ENCODE data around the gene DLG2. TPM values are rescaled to one million over a fixed set of nuclear protein-coding genes. Genes with fewer than 3 reads are reported as not detected.

The DLG2 gene
- total and polyA plus RNA-seq, 2 of the 4 experiments (the other 2 are of a cell fraction), result 0.31 to 0.36 TPM

DNA sequence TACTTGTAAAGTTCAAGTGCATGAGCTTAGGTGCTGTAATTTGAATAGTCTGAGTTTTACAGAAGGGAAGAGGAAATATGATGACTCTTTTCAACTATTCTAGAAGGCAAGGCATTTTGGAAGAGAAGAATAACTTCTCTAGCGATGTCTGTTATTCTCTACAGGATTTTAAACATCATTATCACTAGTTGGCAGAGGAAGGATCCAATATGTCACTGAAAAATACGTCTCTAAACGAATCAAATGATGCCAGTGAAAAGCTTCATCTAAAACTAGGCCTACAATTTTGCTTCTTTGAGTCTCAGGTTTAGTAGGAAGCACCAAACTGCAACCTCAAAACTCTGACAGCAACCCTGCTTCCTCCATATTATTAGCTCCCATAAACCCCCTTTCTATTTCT, 581.4 kb downstream of the DLG2 start:
- no CpG with 5 or more reads among the region's 3 CpGs for WGBS, 2 experiments (ENCODE audit: extremely low coverage in 2 of 2, insufficient read length in 1 of 2)
- H3K9me1 ChIP-seq (ENCODE audit: insufficient read depth, low read length), result no peaks in the 10 kb centered on the region
- CTCF ChIA-PET, result no interaction called here

More for the DNA sequence above, 581.4 kb downstream of the DLG2 start:
- POLR2A ChIA-PET (ENCODE audit: unreplicated experiment), result no interaction called here
- Histone ChIP-seq H4K5ac (ENCODE audit: low read depth, low read length) (no peak overlapping the region), H3K4ac (ENCODE audit: low read depth, low read length) (no peak overlapping the region), H3K27ac (ENCODE audit: insufficient read depth, low read length) (no peak overlapping the region), H3K4me2 (ENCODE audit: low read depth, low read length) (no peak overlapping the region), H3K4me3 (ENCODE audit: insufficient read depth, low read depth, low read length) (no peak overlapping the region), H2AFZ (replicated peaks; ENCODE audit: low read length, poor library complexity) (no peak overlapping the region), H2BK20ac (ENCODE audit: low read depth, low read length) (no peak overlapping the region), H3K4me1 (ENCODE audit: control insufficient read depth, insufficient read depth, low read length) (no peaks in the 10 kb centered on the region), H2AK9ac (replicated peaks; ENCODE audit: low read depth, low read length, poor library complexity) (no peak overlapping the region), H4K8ac (ENCODE audit: low read depth in 2 of 2, low read length in 2 of 2) (no peak overlapping the region), H4K20me1 (ENCODE audit: insufficient read depth, low read length) (no peaks in the 10 kb centered on the region), H2AK5ac (ENCODE audit: low read depth, low read length) (no peak overlapping the region), H2BK120ac (ENCODE audit: low read depth, low read length) (no peak overlapping the region), H3K36me3 (ENCODE audit: control insufficient read depth, insufficient read depth, low read length) (no peaks in the 10 kb centered on the region), H4K91ac (ENCODE audit: insufficient read depth, low read depth, low read length) (no peak overlapping the region), H3K23ac (ENCODE audit: low read depth, low read length) (no peak overlapping the region), H3K18ac (ENCODE audit: low read depth, low read length) (no peak overlapping the region), H2BK15ac (ENCODE audit: low read depth, low read length) (no peak overlapping the region), H3K9me3 (ENCODE audit: control insufficient read depth, insufficient read depth, low read length) (no peaks in the 10 kb centered on the region), H3K56ac (ENCODE audit: extremely low read depth, insufficient read depth, low read length) (no peak overlapping the region), H3K9ac (ENCODE audit: low read depth, low read length) (no peak overlapping the region), H3K14ac (replicated peaks; ENCODE audit: low read depth, low read length) (no peak overlapping the region), H3K27me3 (ENCODE audit: control insufficient read depth, insufficient read depth, low read length) (no peaks in the 10 kb centered on the region), H2BK5ac (ENCODE audit: low read depth, low read length, poor library complexity, severe bottlenecking) (no peak overlapping the region), H3K79me1 (ENCODE audit: low read depth in 1 of 2, low read length in 2 of 2) (no peaks in the 10 kb centered on the region)
- in situ Hi-C loops (cut with MboI; ENCODE audit: low sequenced_read_pairs) (no loop called here), intact Hi-C loops (cut with micrococcal nuclease) (no loop called here), dilution Hi-C loops (cut with HindIII; ENCODE audit: low sequenced_read_pairs, unreplicated experiment) (no loop called here)
- TF ChIP-seq, protein P1, sequence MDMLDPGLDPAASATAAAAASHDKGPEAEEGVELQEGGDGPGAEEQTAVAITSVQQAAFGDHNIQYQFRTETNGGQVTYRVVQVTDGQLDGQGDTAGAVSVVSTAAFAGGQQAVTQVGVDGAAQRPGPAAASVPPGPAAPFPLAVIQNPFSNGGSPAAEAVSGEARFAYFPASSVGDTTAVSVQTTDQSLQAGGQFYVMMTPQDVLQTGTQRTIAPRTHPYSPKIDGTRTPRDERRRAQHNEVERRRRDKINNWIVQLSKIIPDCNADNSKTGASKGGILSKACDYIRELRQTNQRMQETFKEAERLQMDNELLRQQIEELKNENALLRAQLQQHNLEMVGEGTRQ (IDR thresholded peaks at IDR 0.05; ENCODE audit: low read depth, low read length), result no peak
- TF ChIP-seq NFE2L2 (IDR thresholded peaks at IDR 0.05; ENCODE audit: low read depth, low read length) (no peak), BHLHE40 (IDR thresholded peaks at IDR 0.05; ENCODE audit: low read depth, low read length) (no peak), RAD21 (IDR thresholded peaks at IDR 0.05; ENCODE audit: low read length) (no peak), RFX5 (IDR thresholded peaks at IDR 0.05; ENCODE audit: low read depth, low read length) (no peak), MAZ (IDR thresholded peaks at IDR 0.05; ENCODE audit: borderline replicate concordance, low read depth, low read length) (no peak), SMC3 (IDR thresholded peaks at IDR 0.05; ENCODE audit: low read depth, low read length) (no peak), CEBPB (IDR thresholded peaks at IDR 0.05; ENCODE audit: low read depth, low read length) (no peak), MAFK (IDR thresholded peaks at IDR 0.05; ENCODE audit: low read depth, low read length) (no peak)
- TF ChIP-seq, protein P2, sequence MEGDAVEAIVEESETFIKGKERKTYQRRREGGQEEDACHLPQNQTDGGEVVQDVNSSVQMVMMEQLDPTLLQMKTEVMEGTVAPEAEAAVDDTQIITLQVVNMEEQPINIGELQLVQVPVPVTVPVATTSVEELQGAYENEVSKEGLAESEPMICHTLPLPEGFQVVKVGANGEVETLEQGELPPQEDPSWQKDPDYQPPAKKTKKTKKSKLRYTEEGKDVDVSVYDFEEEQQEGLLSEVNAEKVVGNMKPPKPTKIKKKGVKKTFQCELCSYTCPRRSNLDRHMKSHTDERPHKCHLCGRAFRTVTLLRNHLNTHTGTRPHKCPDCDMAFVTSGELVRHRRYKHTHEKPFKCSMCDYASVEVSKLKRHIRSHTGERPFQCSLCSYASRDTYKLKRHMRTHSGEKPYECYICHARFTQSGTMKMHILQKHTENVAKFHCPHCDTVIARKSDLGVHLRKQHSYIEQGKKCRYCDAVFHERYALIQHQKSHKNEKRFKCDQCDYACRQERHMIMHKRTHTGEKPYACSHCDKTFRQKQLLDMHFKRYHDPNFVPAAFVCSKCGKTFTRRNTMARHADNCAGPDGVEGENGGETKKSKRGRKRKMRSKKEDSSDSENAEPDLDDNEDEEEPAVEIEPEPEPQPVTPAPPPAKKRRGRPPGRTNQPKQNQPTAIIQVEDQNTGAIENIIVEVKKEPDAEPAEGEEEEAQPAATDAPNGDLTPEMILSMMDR (conservative IDR thresholded peaks at IDR 0.05; ENCODE audit: low read depth, low read length), result no peak
- ATAC-seq (ENCODE audit: low read depth), result no peak
- no peak for DNase-seq
- no TSS peak for BruUV-seq (replicated peaks)

Data from IMR-90 (cell line).